Left ventricle myocardium inferior (tissue), 1 donor: ENCODE measurements around the gene PDCD5. TPM values are rescaled to one million over a fixed set of nuclear protein-coding genes. Genes with fewer than 3 reads are reported as not detected.

Source experiments
- DNase-seq: peaks from one replicate; pipeline ENCODE4 v3.0.0-alpha.2; 2020
- H3K27ac ChIP-seq: fragments of 200-600 bp; replicated peaks from 2 replicates; pipeline ENCODE4 v1.8.0; 2021
- H3K27me3 ChIP-seq: fragments of 200-600 bp; 2 replicates; pipeline ENCODE4 v1.8.0; 2021; ENCODE audit warnings: low read depth
- H3K36me3 ChIP-seq: fragments of 200-600 bp; 2 replicates; pipeline ENCODE4 v1.8.0; 2021
- H3K4me1 ChIP-seq: fragments of 200-600 bp; 2 replicates; pipeline ENCODE4 v1.8.0; 2021
- H3K4me3 ChIP-seq: fragments of 200-600 bp; 2 replicates; pipeline ENCODE4 v1.8.0; 2021; ENCODE audit warnings: mild to moderate bottlenecking, moderate library complexity
- H3K9me3 ChIP-seq: fragments of 200-600 bp; replicated peaks from 2 replicates; pipeline ENCODE4 v1.8.0; 2021
- intact Hi-C: fragments of 100-400 bp; cut with micrococcal nuclease; formaldehyde crosslinking; loops from one replicate; pipeline ENCODE4 v1.11.0; 2022
- total RNA-seq: library from RNA; stranded (reverse); fragmentation: NEBNext Ultra II Directional; extraction: Animal tissue kit (Norgen Biotek cat#: 25700); gene quantifications from one replicate; pipeline ENCODE4 v1.2.1, GENCODE V29; 2021
- TF ChIP-seq, protein P1 (sequence below): fragments of 200-600 bp; IDR thresholded peaks from 2 replicates; pipeline ENCODE4 v1.8.0; 2021; ENCODE audit warnings: antibody characterized with exemption, mild to moderate bottlenecking, borderline replicate concordance
- donor health status: DM: no; HTN: yes; CAD: no; lungs with severe emphysema.

PDCD5 gene
- total RNA-seq, 1 donor from 2014 or later, result 110 TPM

DNA sequence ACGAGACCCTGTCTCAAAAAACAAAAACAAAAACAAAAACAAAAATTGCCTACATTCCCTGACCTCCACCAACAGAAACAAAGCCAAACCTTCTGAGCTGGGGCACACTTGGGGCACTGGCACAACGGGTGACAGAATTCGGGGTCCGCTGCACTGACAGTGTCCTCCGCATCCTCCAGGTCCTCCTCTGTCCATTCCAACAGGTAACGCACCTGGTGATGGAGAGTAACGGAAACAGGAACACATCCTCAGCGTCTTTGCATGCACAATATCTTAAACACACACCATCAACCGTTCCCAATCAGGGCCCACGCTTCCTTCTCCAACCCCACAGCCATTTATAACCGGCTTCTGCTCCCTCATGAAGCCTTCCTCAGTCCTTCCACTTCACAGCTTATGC is 34.6 kb downstream of the PDCD5 start:
- TF ChIP-seq, protein P1, sequence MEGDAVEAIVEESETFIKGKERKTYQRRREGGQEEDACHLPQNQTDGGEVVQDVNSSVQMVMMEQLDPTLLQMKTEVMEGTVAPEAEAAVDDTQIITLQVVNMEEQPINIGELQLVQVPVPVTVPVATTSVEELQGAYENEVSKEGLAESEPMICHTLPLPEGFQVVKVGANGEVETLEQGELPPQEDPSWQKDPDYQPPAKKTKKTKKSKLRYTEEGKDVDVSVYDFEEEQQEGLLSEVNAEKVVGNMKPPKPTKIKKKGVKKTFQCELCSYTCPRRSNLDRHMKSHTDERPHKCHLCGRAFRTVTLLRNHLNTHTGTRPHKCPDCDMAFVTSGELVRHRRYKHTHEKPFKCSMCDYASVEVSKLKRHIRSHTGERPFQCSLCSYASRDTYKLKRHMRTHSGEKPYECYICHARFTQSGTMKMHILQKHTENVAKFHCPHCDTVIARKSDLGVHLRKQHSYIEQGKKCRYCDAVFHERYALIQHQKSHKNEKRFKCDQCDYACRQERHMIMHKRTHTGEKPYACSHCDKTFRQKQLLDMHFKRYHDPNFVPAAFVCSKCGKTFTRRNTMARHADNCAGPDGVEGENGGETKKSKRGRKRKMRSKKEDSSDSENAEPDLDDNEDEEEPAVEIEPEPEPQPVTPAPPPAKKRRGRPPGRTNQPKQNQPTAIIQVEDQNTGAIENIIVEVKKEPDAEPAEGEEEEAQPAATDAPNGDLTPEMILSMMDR, result no peak
- H3K9me3 ChIP-seq, result peaks cover 15% of the 10 kb centered on the region
- intact Hi-C loops, result no loop called here
- no peak overlapping the region for H3K4me3 ChIP-seq
- no peak for DNase-seq
- H3K27me3 ChIP-seq, result no peaks in the 10 kb centered on the region
- peaks cover 89% of the 10 kb centered on the region for H3K36me3 ChIP-seq
- H3K4me1 ChIP-seq, result no peaks in the 10 kb centered on the region
- H3K27ac ChIP-seq, result no peak overlapping the region

DNA sequence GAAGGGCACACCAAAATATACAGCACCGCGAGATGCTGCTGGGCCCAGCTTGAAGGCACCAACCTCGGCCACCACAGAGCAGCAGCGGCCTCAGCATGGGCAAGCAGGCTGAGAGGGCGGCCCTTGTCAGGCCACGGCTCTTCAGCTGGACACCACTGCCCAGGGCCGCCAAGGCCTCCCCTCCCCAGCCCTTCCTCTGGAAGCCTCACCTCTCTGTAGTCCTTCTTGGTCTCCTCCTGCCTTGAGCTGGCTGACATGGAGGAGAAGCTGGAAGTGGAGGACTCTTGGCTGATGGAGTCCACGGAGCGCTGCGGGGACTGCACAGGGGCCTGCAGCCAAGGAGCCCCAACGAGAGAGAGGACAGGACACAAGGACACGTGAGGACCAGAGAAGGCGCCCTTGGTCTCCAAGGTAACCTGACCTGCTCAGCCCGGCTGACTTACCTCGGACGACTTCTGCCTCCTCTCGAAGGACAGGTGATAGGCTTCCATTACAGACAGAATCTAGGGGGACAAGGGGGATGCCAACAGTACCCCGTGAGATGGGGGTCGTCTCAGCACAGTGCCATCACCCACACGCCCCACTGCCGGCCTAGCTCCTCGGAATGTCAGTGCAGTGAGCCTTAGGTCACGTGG is 38.2 kb downstream of the PDCD5 start:
- no peak for DNase-seq
- peaks cover 100% of the 10 kb centered on the region for H3K36me3 ChIP-seq
- no peaks in the 10 kb centered on the region for H3K4me1 ChIP-seq
- no peak overlapping the region for H3K4me3 ChIP-seq
- H3K9me3 ChIP-seq, result no peaks in the 10 kb centered on the region
- intact Hi-C loops, result no loop called here
- H3K27me3 ChIP-seq, result no peaks in the 10 kb centered on the region
- TF ChIP-seq, protein P1, result no peak
- no peak overlapping the region for H3K27ac ChIP-seq

DNA sequence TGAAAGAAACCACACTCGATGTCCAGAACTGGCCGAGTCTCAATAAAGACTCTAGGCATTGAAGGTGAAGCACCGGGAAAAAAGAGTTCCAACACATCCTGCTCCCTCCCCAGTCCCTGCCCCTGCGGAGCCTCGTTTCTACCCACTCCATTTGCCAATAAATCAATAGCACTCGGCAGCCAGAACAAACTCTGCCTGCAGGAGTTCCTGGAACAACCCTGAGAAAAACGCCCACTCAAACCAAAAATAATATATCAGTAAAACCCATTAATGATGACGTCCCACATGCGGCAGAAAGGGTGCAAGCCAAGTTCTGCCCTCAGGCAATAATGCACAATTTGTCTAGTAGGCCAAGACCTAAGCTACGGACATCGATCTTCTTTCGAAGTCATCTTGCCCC is 41.0 kb downstream of the PDCD5 start:
- Histone ChIP-seq H3K4me3 (no peak overlapping the region), H3K27ac (no peak overlapping the region), H3K27me3 (no peaks in the 10 kb centered on the region), H3K36me3 (peaks cover 100% of the 10 kb centered on the region), H3K9me3 (no peaks in the 10 kb centered on the region), H3K4me1 (no peaks in the 10 kb centered on the region)
- intact Hi-C loops, result no loop called here
- TF ChIP-seq, protein P1, result no peak
- no peak for DNase-seq

DNA sequence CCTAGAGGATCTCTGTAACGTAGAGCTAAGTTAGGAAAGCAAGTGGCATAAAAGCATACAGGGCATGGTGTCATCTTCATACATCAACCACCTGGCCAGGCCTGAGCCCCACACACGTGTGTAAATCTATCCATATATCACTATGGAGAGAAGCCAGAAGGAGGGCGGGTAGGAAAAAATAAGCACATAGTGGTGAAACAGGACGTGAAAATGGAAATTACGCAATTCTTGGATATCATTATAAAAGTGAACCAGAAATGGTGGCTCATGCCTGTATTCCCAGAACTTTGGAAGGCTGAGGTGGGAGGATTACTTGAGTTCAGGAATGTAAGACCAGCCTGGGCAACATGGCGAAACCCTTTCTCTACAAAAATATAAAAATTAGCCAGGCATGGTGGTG is 43.4 kb downstream of the PDCD5 start:
- TF ChIP-seq, protein P1, result no peak
- no peak for DNase-seq
- H3K36me3 ChIP-seq, result peaks cover 91% of the 10 kb centered on the region
- H3K4me1 ChIP-seq, result peaks cover 19% of the 10 kb centered on the region
- no peak overlapping the region for H3K27ac ChIP-seq
- intact Hi-C loops, result no loop called here
- no peaks in the 10 kb centered on the region for H3K27me3 ChIP-seq
- H3K9me3 ChIP-seq, result no peaks in the 10 kb centered on the region
- H3K4me3 ChIP-seq, result no peak overlapping the region

DNA sequence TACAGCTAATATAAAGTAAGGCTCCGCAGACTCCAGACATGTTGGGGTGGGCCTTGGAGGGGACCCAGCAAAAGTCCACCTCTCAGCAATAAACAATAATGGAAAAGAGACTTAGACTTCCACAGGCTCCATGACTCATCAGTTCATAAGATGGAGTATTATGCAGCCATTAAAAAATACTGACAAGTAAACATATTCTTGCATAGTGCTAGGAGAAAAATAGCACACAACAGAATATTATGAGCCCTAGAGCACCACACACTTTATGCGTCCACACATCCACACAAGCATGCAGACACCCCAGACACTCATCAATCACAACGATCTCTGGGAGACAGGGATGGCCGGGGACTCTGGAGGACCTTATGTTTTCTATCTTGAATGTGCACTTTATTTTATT is 46.0 kb downstream of the PDCD5 start:
- peaks cover 87% of the 10 kb centered on the region for H3K36me3 ChIP-seq
- H3K27ac ChIP-seq, result no peak overlapping the region
- H3K9me3 ChIP-seq, result no peaks in the 10 kb centered on the region
- H3K4me3 ChIP-seq, result no peak overlapping the region
- DNase-seq, result no peak
- TF ChIP-seq, protein P1, result no peak
- peaks cover 19% of the 10 kb centered on the region for H3K4me1 ChIP-seq
- no peaks in the 10 kb centered on the region for H3K27me3 ChIP-seq
- intact Hi-C loops, result no loop called here
